Activated B cell treated with CpG ODN at 0.5 μM for 24 hours (primary cell): Measurements from ENCODE around the gene MINAR2. TPM values are rescaled to one million over a fixed set of nuclear protein-coding genes. Genes with fewer than 3 reads are reported as not detected.

Experiments used
- ATAC-seq: fragments of 200-7000 bp; cut with Tn5 transposase; one replicate; pipeline ENCODE4 v1.10.0; 2021; ENCODE audit warnings: low read depth, mild to moderate bottlenecking, moderate library complexity
- CTCF ChIA-PET: fragments of 350-600 bp; sonication (Branson Sonifier 250); formaldehyde crosslinking; loops from one replicate; lab custom pipeline; 2021; ENCODE audit warnings: antibody characterized with exemption; lab: Charles Lee
- POLR2A ChIA-PET: fragments of 350-600 bp; sonication (Branson Sonifier 250); formaldehyde crosslinking; loops from one replicate; lab custom pipeline; 2021; ENCODE audit warnings: antibody characterized with exemption; lab: Charles Lee
- DNase-seq: peaks from one replicate; pipeline ENCODE4 v3.0.0; 2022
- H3K27ac Mint-ChIP-seq: one replicate; pipeline ENCODE4 v1.8.0; 2020; ENCODE audit warnings: mixed read lengths
- H3K27me3 Mint-ChIP-seq: one replicate; pipeline ENCODE4 v1.8.0; 2021; ENCODE audit warnings: mixed read lengths
- H3K36me3 Mint-ChIP-seq: one replicate; pipeline ENCODE4 v1.8.0; 2021; ENCODE audit warnings: low read depth, mixed read lengths
- H3K4me1 Mint-ChIP-seq: one replicate; pipeline ENCODE4 v1.8.0; 2021; ENCODE audit warnings: mixed read lengths
- H3K4me3 Mint-ChIP-seq: one replicate; pipeline ENCODE4 v1.8.0; 2020; ENCODE audit warnings: mild to moderate bottlenecking, mixed read lengths
- H3K9me3 Mint-ChIP-seq: one replicate; pipeline ENCODE4 v1.8.0; 2020; ENCODE audit warnings: mixed read lengths
- intact Hi-C: fragments of 100-400 bp; cut with micrococcal nuclease; formaldehyde crosslinking; loops from one replicate; pipeline ENCODE4 v1.15.1; 2024
- total RNA-seq: library from RNA; stranded (reverse); gene quantifications from 2 replicates; pipeline ENCODE4 v1.2.3, GENCODE V29; 2022
- TF ChIP-seq, protein P1 (sequence below): fragments of 200-600 bp; IDR thresholded peaks from one replicate; pipeline ENCODE4 v1.8.0; 2022; ENCODE audit warnings: antibody characterized with exemption, mild to moderate bottlenecking

MINAR2 gene
- total RNA-seq, 1 donor from 2014 or later: not detected

DNA sequence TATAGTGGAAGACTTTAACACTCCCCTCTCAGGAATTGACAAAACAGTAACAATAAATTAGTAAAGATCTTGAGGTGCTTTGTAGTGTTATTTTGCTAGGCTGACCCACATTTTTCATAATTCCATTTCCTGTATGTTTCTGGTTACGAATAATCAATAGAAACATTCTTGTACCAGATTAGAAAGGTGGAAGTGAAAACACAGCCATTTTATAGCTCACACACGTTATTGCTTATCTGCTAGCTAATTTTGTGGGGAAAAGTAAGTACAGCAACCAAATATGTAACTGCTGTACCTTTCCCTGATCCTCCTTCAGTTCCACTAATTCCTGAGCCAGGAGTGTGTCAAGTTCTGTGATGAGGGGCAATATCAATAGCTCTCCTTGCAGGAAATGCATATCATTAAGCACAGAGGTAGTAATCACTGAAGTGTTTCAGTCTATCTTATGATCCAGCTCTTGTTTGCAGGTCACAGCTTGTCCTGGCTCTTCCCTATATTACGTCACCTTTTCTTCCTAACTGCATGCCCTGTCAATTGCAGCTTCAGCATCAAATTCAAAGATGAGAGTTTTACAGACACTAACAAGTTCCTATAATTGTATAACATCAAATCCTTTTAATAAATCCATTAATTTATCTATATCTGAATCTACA is 59.4 kb downstream of the MINAR2 start:
- no peaks in the 10 kb centered on the region for H3K36me3 Mint-ChIP-seq
- no peaks in the 10 kb centered on the region for H3K27me3 Mint-ChIP-seq
- no peak overlapping the region for H3K4me3 Mint-ChIP-seq
- intact Hi-C loops: no loop called here
- TF ChIP-seq, protein P1, sequence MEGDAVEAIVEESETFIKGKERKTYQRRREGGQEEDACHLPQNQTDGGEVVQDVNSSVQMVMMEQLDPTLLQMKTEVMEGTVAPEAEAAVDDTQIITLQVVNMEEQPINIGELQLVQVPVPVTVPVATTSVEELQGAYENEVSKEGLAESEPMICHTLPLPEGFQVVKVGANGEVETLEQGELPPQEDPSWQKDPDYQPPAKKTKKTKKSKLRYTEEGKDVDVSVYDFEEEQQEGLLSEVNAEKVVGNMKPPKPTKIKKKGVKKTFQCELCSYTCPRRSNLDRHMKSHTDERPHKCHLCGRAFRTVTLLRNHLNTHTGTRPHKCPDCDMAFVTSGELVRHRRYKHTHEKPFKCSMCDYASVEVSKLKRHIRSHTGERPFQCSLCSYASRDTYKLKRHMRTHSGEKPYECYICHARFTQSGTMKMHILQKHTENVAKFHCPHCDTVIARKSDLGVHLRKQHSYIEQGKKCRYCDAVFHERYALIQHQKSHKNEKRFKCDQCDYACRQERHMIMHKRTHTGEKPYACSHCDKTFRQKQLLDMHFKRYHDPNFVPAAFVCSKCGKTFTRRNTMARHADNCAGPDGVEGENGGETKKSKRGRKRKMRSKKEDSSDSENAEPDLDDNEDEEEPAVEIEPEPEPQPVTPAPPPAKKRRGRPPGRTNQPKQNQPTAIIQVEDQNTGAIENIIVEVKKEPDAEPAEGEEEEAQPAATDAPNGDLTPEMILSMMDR: no peak
- H3K4me1 Mint-ChIP-seq: no peaks in the 10 kb centered on the region
- CTCF ChIA-PET: no interaction called here
- no peak for ATAC-seq
- no peaks in the 10 kb centered on the region for H3K9me3 Mint-ChIP-seq
- POLR2A ChIA-PET: no interaction called here
- DNase-seq: no peak
- no peak overlapping the region for H3K27ac Mint-ChIP-seq

Other genes with a start within 250 kb of the MINAR2 start
- gene CHSY3, start 156.4 kb downstream of the MINAR2 start, total RNA-seq: not detected in 2 replicates